ENCODE measurements around the gene GNA12. TPM values are rescaled to one million over a fixed set of nuclear protein-coding genes. Genes with fewer than 3 reads are reported as not detected.

The GNA12 gene
- total and polyA plus RNA-seq, 12 donors = 8.2 to 65.1 (median 42.9) TPM

DNA sequence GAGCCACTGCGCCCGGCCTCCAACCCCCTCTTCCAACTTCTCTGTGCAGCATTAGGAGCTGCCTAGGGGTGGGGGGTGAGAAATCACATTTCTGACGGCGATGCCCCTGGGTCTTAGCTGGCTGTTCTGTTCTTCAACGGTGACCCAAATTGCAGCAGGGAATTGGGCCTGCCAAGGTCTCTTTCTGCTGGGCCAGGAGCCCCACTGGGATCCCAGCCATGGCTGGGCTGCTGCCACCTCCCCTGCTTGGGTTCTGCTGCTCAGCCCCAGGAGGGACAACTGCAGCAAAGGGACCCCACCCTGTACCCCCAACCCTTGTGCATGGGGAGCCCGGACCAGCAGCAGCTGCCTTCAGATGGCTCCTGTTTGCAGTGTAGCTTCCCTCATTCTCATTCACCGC is 43.7 kb upstream of the GNA12 start:
- Histone ChIP-seq H3K9me3 (replicated peaks in 1 of 3) (no peaks in the 10 kb centered on the region), H3K4me1 (replicated peaks in 1 of 2) (no peaks in the 10 kb centered on the region), H3K27ac (no peak overlapping the region), H3K4me3 (no peak overlapping the region), H3K36me3 (replicated peaks in 1 of 2) (no peaks in the 10 kb centered on the region), H3K27me3 (no peaks in the 10 kb centered on the region)
- TF ChIP-seq, protein P1, sequence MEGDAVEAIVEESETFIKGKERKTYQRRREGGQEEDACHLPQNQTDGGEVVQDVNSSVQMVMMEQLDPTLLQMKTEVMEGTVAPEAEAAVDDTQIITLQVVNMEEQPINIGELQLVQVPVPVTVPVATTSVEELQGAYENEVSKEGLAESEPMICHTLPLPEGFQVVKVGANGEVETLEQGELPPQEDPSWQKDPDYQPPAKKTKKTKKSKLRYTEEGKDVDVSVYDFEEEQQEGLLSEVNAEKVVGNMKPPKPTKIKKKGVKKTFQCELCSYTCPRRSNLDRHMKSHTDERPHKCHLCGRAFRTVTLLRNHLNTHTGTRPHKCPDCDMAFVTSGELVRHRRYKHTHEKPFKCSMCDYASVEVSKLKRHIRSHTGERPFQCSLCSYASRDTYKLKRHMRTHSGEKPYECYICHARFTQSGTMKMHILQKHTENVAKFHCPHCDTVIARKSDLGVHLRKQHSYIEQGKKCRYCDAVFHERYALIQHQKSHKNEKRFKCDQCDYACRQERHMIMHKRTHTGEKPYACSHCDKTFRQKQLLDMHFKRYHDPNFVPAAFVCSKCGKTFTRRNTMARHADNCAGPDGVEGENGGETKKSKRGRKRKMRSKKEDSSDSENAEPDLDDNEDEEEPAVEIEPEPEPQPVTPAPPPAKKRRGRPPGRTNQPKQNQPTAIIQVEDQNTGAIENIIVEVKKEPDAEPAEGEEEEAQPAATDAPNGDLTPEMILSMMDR (IDR thresholded peaks at IDR 0.05) = no peak
- WGBS, 4 donors = 37 to 67% (median 62%) methylated on average over 5 to 7 of the region's 7 CpGs
- no peak for DNase-seq
- intact Hi-C loops (cut with DNase I) = loop anchor here in 1 of 2 donors (5.0 kb wide), 1 partner anchor 269 kb away; no protein-coding TSS in a partner anchor

DNA sequence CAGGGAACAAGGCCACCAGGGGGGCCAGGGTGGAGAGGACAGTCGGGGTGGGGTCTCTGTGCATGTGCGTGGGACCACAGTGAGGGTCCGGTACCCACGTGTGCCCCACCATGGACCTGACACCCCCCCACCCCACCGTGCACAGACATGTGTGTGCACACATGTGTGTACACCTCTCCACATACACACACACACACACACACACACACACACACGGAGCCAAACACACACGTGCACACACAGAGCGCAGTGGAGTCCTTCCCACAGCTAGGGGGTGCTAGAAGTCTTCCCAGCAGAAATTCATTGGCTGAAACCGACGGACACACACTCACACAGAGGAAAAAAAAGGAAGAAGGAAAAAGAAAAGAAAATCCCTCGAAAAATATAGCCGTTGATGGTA is 42.8 kb upstream of the GNA12 start:
- TF ChIP-seq, protein P1 (IDR thresholded peaks at IDR 0.05) = peak; percentile 54 to 95 (median 84)
- no peak for TF ChIP-seq POLR2A (IDR thresholded peaks at IDR 0.05)
- 10 to 18% (median 14%) methylated on average over 9 to 12 of the region's 12 CpGs for WGBS, 4 donors
- Histone ChIP-seq H3K27ac (no peak overlapping the region), H3K4me3 (no peak overlapping the region), H3K4me1 (replicated peaks in 1 of 2) (no peaks in the 10 kb centered on the region), H3K9me3 (replicated peaks in 1 of 3) (no peaks in the 10 kb centered on the region), H3K27me3 (no peaks in the 10 kb centered on the region), H3K36me3 (replicated peaks in 1 of 2) (no peaks in the 10 kb centered on the region)
- intact Hi-C loops (cut with DNase I) = loop anchor here in 1 of 2 donors (5.0 kb wide), 1 partner anchor 270 kb away; no protein-coding TSS in a partner anchor
- DNase-seq = peak; percentile 50 to 76 (median 61)

DNA sequence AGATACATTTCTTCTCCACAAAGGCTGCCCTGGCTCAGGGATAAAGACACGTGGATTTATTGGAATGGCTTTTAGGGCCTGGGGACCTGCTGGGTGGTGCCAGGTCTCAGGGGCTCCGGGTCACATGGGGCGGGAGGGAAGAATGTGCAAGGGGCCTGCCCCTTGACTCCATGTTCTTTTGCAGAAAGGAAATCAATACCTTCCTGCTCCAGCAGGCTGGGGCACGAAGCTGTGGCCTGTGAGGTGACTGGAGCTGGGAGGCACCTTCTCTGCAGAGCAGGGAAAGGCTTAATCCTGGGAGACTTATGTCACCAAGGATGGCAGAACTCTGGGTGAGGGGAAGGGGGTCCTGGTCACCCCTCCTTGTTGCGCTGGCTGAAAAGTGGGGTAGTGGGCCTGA is 42.3 kb upstream of the GNA12 start:
- H3K36me3 ChIP-seq (replicated peaks in 1 of 2) = no peaks in the 10 kb centered on the region
- H3K27ac ChIP-seq = no peak overlapping the region
- H3K4me3 ChIP-seq = no peak overlapping the region
- H3K9me3 ChIP-seq (replicated peaks in 1 of 3) = no peaks in the 10 kb centered on the region
- intact Hi-C loops (cut with DNase I) = loop anchor here in 1 of 2 donors (5.0 kb wide), 1 partner anchor 271 kb away; no protein-coding TSS in a partner anchor
- WGBS, 4 donors = 37 to 71% (median 55%) methylated on average over 2 to 5 of the region's 5 CpGs
- no peaks in the 10 kb centered on the region for H3K27me3 ChIP-seq
- H3K4me1 ChIP-seq (replicated peaks in 1 of 2) = no peaks in the 10 kb centered on the region
- DNase-seq = no peak
- TF ChIP-seq, protein P1 (IDR thresholded peaks at IDR 0.05) = no peak
- no peak for TF ChIP-seq POLR2A (IDR thresholded peaks at IDR 0.05)

DNA sequence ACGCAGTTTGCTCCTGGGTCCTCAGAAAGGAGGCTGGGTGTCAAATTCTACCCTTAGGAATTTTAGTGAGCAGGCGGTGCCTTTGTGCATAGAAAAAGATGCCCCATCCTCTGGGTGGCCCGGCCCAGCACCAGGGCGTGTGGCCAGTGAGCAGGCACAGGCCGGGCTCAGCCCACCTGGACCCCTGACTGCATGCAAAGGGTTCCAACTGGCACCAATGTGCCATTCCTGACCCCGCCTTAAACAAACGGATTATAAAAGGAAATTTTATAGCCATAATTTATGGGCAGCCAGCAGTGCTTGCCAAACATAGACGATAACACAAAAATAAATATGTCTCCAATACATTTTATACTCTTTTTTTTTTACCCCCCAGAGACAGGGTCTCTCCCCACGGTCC is 40.1 kb upstream of the GNA12 start:
- no peaks in the 10 kb centered on the region for H3K9me3 ChIP-seq (replicated peaks in 1 of 3)
- no peaks in the 10 kb centered on the region for H3K4me1 ChIP-seq (replicated peaks in 1 of 2)
- 57 to 71% (median 66%) methylated on average over 7 to 9 of the region's 9 CpGs for WGBS, 4 donors
- H3K27me3 ChIP-seq = no peaks in the 10 kb centered on the region
- H3K36me3 ChIP-seq (replicated peaks in 1 of 2) = no peaks in the 10 kb centered on the region
- TF ChIP-seq, protein P1 (IDR thresholded peaks at IDR 0.05) = no peak
- TF ChIP-seq POLR2A (IDR thresholded peaks at IDR 0.05) = no peak
- H3K27ac ChIP-seq = no peak overlapping the region
- H3K4me3 ChIP-seq = no peak overlapping the region
- intact Hi-C loops (cut with DNase I) = no loop called here
- DNase-seq = no peak

All from adrenal gland (tissue), 12 donors.